Measurements from ENCODE around the gene KIF12.

DNA sequence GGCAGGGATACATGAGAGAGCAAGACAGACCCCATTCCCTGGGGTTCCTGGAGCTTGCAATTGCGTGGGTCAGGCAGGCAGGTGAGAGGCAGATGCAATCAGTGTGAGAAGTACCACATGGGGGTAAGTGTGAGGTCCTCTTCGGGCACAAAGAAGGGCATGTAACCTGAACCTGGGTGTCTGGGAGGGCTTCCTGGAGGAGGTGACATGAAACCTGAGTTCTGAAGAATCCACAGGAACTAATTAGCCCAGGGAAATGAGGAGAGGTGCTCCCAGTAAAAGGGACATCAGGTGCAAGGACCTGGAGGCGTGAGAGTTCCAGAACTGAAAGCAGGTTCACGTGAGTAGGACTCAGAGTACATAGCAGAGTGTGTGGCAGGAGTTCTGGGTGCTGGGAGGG lies 23.5 kb downstream of the KIF12 start:
- TF ChIP-seq POLR2AphosphoS5 (IDR thresholded peaks at IDR 0.05; ENCODE audit: low read depth, low read length) (no peak), POLR2A (IDR thresholded peaks at IDR 0.05; ENCODE audit: low read depth, low read length) (no peak), TAF1 (IDR thresholded peaks at IDR 0.05; ENCODE audit: borderline replicate concordance, low read depth, low read length) (no peak)

All from GM12892 (cell line).